CD14-positive monocyte (primary cell): Measurements from ENCODE around the gene EPHA8. TPM values are rescaled to one million over a fixed set of nuclear protein-coding genes. Genes with fewer than 3 reads are reported as not detected.

ENCODE experiments used
- DNase-seq, 3 donors: peaks; one replicate each; pipeline ENCODE4 v3.0.0-alpha.2; 2011 to 2022
- H2AFZ ChIP-seq: 2 replicates; pipeline ENCODE4 v1.6.0; 2012; ENCODE audit warnings: mild to moderate bottlenecking, low read depth, low read length, inconsistent platforms; ENCODE audit not compliant: insufficient read depth, poor library complexity, severe bottlenecking
- H3K27ac ChIP-seq, 2 donors: 1 replicate in 1 of 2; 2 replicates in 1 of 2; pipeline ENCODE4 v1.5.1; 2012 to 2013; ENCODE audit warnings: low read length in 2 of 2, control low read depth in 1 of 2, inconsistent platforms in 1 of 2, low read depth in 1 of 2, mild to moderate bottlenecking in 1 of 2
- H3K27me3 ChIP-seq, 2 donors: one replicate each; pipeline versions ENCODE4 v1.6.0 to v1.6.1; 2011 to 2013; ENCODE audit warnings: low read length in 2 of 2; ENCODE audit not compliant: control insufficient read depth in 2 of 2, insufficient read depth in 2 of 2
- H3K36me3 ChIP-seq, 2 donors: replicated peaks in 1 of 2; 1 replicate in 1 of 2; 2 replicates in 1 of 2; pipeline versions ENCODE4 v1.5.1 to v1.6.1; 2012 to 2013; ENCODE audit warnings: low read length in 2 of 2, control low read depth in 1 of 2, inconsistent platforms in 1 of 2, mild to moderate bottlenecking in 1 of 2; ENCODE audit not compliant: insufficient read depth in 2 of 2, control insufficient read depth in 1 of 2
- H3K4me1 ChIP-seq, 2 donors: 1 replicate in 1 of 2; 2 replicates in 1 of 2; pipeline versions ENCODE4 v1.5.1 to v1.6.1; 2012 to 2013; ENCODE audit warnings: low read length in 2 of 2, control low read depth in 1 of 2, inconsistent platforms in 1 of 2, mild to moderate bottlenecking in 1 of 2, moderate library complexity in 1 of 2; ENCODE audit not compliant: insufficient read depth in 2 of 2, control insufficient read depth in 1 of 2
- H3K4me2 ChIP-seq: replicated peaks from 2 replicates; pipeline ENCODE3; 2012; ENCODE audit warnings: low read length, moderate library complexity, mild to moderate bottlenecking; ENCODE audit not compliant: poor library complexity, severe bottlenecking; ENCODE audit errors: extremely low read depth
- H3K4me3 ChIP-seq, 3 experiments: fragments of 200-600 bp in 1 of 3; sonication (generic) in 1 of 3; replicated peaks in 1 of 3; 1 replicate in 2 of 3; 2 replicates in 1 of 3; pipeline ENCODE4 v1.5.1; 2011 to 2013; ENCODE audit warnings: low read length in 3 of 3, mild to moderate bottlenecking in 3 of 3, control low read depth in 2 of 3, low read depth in 2 of 3, inconsistent platforms in 1 of 3, moderate library complexity in 1 of 3
- H3K79me2 ChIP-seq: 2 replicates; pipeline ENCODE4 v1.6.0; 2012; ENCODE audit warnings: mild to moderate bottlenecking, control low read depth, inconsistent platforms, low read length, moderate library complexity; ENCODE audit not compliant: insufficient read depth
- H3K9ac ChIP-seq: 2 replicates; pipeline ENCODE4 v1.6.0; 2017; ENCODE audit warnings: low read length, mild to moderate bottlenecking; ENCODE audit not compliant: insufficient read depth, poor library complexity, severe bottlenecking
- H3K9me3 ChIP-seq, 2 donors: replicated peaks in 1 of 2; 1 replicate in 1 of 2; 2 replicates in 1 of 2; pipeline versions ENCODE4 v1.5.1 to v1.6.1; 2012 to 2013; ENCODE audit warnings: low read length in 2 of 2, control low read depth in 1 of 2; ENCODE audit not compliant: control insufficient read depth in 1 of 2, insufficient read depth in 1 of 2
- H4K20me1 ChIP-seq: 2 replicates; pipeline ENCODE4 v1.6.0; 2012; ENCODE audit warnings: mild to moderate bottlenecking, low read length, control low read depth, moderate library complexity; ENCODE audit not compliant: insufficient read depth
- H3K27ac Mint-ChIP-seq, 7 donors: one replicate each; pipeline ENCODE4 v1.8.0; 2020; ENCODE audit warnings: mild to moderate bottlenecking in 7 of 7, mixed read lengths in 7 of 7, moderate library complexity in 6 of 7, inconsistent platforms in 2 of 7
- H3K27me3 Mint-ChIP-seq, 3 donors: one replicate each; pipeline ENCODE4 v1.8.0; 2021 to 2022; ENCODE audit warnings: low read depth in 3 of 3, mild to moderate bottlenecking in 3 of 3, mixed read lengths in 3 of 3, moderate library complexity in 3 of 3, inconsistent platforms in 1 of 3
- H3K36me3 Mint-ChIP-seq, 2 donors: one replicate each; pipeline ENCODE4 v1.8.0; 2020; ENCODE audit warnings: mixed read lengths in 2 of 2, inconsistent platforms in 1 of 2, mild to moderate bottlenecking in 1 of 2
- H3K4me1 Mint-ChIP-seq: one replicate; pipeline ENCODE4 v1.8.0; 2020; ENCODE audit warnings: mild to moderate bottlenecking, mixed read lengths
- H3K4me3 Mint-ChIP-seq, 2 donors: one replicate each; pipeline ENCODE4 v1.8.0; 2020; ENCODE audit warnings: mild to moderate bottlenecking in 2 of 2, mixed read lengths in 2 of 2, moderate library complexity in 1 of 2
- H3K9me3 Mint-ChIP-seq, 7 donors: one replicate each; pipeline ENCODE4 v1.8.0; 2020 to 2022; ENCODE audit warnings: mixed read lengths in 7 of 7, mild to moderate bottlenecking in 6 of 7, moderate library complexity in 6 of 7, inconsistent platforms in 2 of 7
- WGBS: methylation state at CpG from one replicate; pipeline ENCODE4 v1.1.5; 2013; ENCODE audit warnings: missing lambda C conversion rate; ENCODE audit not compliant: insufficient coverage; 5-methylcytosine and 5-hydroxymethylcytosine counted together
- intact Hi-C, 2 donors: fragments of 100-400 bp; cut with micrococcal nuclease; formaldehyde crosslinking; loops; one replicate each; pipeline versions ENCODE4 v1.15.0 to v1.15.1; 2023
- polyA plus RNA-seq, 3 donors: library from polyadenylated mRNA; depleted of rRNA in 1 of 3; unstranded in 2 of 3; stranded (reverse) in 1 of 3; fragments of 300-500 nt in 2 of 3; fragments of >200 nt in 1 of 3; fragmentation: Illumina TruSeq in 2 of 3; gene quantifications; 1 replicate in 2 of 3; 2 replicates in 1 of 3; pipeline ENCODE4 v1.2.3, GENCODE V29; 2012 to 2021
- TF ChIP-seq, protein P1 (sequence below): fragments of 200-600 bp; IDR thresholded peaks from one replicate; pipeline ENCODE4 v1.8.0; 2022; ENCODE audit warnings: antibody characterized with exemption, mild to moderate bottlenecking

EPHA8 gene
- polyA plus RNA-seq, 3 donors, result 0.04 TPM; not detected in 2

- no peak overlapping the region for H3K4me2 ChIP-seq
- Mint-ChIP-seq H3K27me3 (peaks cover 23 to 49% (median 24%) of the 10 kb centered on the region in 3 donors), H3K36me3 (no peaks in the 10 kb centered on the region), H3K4me1 (no peaks in the 10 kb centered on the region), H3K4me3 (peak overlapping the region in 1 of 2 donors; percentile 48), H3K9me3 (no peaks in the 10 kb centered on the region), H3K27ac (no peak overlapping the region)
- no peak overlapping the region for H3K9ac ChIP-seq
- WGBS, result 26% methylated on average over 17 of the region's 20 CpGs
- intact Hi-C loops, result no loop called here
- H3K4me3 ChIP-seq, result no peak overlapping the region
- H3K27ac ChIP-seq, result no peak overlapping the region
- no peak for DNase-seq
- no peaks in the 10 kb centered on the region for H3K79me2 ChIP-seq
- peaks cover 0 to 12% of the 10 kb centered on the region in 2 donors for H3K27me3 ChIP-seq
- H3K9me3 ChIP-seq, result no peaks in the 10 kb centered on the region
- H2AFZ ChIP-seq, result no peak overlapping the region
- H4K20me1 ChIP-seq, result no peaks in the 10 kb centered on the region
- no peaks in the 10 kb centered on the region for H3K36me3 ChIP-seq
- no peaks in the 10 kb centered on the region for H3K4me1 ChIP-seq
- TF ChIP-seq, protein P1, sequence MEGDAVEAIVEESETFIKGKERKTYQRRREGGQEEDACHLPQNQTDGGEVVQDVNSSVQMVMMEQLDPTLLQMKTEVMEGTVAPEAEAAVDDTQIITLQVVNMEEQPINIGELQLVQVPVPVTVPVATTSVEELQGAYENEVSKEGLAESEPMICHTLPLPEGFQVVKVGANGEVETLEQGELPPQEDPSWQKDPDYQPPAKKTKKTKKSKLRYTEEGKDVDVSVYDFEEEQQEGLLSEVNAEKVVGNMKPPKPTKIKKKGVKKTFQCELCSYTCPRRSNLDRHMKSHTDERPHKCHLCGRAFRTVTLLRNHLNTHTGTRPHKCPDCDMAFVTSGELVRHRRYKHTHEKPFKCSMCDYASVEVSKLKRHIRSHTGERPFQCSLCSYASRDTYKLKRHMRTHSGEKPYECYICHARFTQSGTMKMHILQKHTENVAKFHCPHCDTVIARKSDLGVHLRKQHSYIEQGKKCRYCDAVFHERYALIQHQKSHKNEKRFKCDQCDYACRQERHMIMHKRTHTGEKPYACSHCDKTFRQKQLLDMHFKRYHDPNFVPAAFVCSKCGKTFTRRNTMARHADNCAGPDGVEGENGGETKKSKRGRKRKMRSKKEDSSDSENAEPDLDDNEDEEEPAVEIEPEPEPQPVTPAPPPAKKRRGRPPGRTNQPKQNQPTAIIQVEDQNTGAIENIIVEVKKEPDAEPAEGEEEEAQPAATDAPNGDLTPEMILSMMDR, result no peak
Observed at GRCh38 chr1:22626237-22627157, 63.2 kb downstream of the EPHA8 start.

DNA sequence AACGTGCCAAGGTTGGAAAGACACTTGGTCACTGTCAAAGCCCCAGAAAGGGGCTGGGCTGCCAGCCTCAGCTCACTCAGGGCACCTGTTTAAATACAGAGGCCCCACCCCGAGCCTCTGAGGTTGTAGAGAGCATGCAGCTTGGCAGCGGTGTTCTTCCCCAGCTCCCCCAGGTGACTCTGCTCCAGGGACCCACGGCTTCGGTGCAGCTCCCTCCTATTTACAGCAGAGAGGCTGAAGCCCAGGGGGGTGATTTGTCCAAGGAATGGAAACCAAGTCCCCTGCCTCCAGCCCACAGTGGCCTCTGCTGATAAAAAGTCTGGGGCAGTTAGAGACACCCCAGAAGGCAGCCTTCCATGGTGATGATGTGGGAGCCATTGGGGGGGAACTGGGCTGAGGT lies 64.0 kb downstream of the EPHA8 start:
- peaks cover 0 to 16% of the 10 kb centered on the region in 2 donors for H3K27me3 ChIP-seq
- H3K4me3 ChIP-seq, result no peak overlapping the region
- H3K4me1 Mint-ChIP-seq, result no peaks in the 10 kb centered on the region
- no peak overlapping the region for H3K9ac ChIP-seq
- H3K27ac ChIP-seq, result no peak overlapping the region
- no peaks in the 10 kb centered on the region for H4K20me1 ChIP-seq
- no peaks in the 10 kb centered on the region for H3K79me2 ChIP-seq
- H3K9me3 Mint-ChIP-seq, result no peaks in the 10 kb centered on the region
- H3K4me3 Mint-ChIP-seq, result peak overlapping the region in 1 of 2 donors; percentile 48
- peaks cover 23 to 46% (median 28%) of the 10 kb centered on the region in 3 donors for H3K27me3 Mint-ChIP-seq
- H3K36me3 Mint-ChIP-seq, result no peaks in the 10 kb centered on the region
- H2AFZ ChIP-seq, result no peak overlapping the region
- TF ChIP-seq, protein P1, result no peak
- no peaks in the 10 kb centered on the region for H3K36me3 ChIP-seq
- no peak overlapping the region for H3K4me2 ChIP-seq
- 42% methylated on average over 2 of the region's 5 CpGs for WGBS
- no peaks in the 10 kb centered on the region for H3K9me3 ChIP-seq
- intact Hi-C loops, result no loop called here
- no peaks in the 10 kb centered on the region for H3K4me1 ChIP-seq
- DNase-seq, result no peak
- H3K27ac Mint-ChIP-seq, result no peak overlapping the region
